Activated CD4-positive, alpha-beta T cell treated with anti-CD3 and anti-CD28 coated beads for 36 hours (primary cell): ENCODE measurements around the gene TDP1. TPM values are rescaled to one million over a fixed set of nuclear protein-coding genes. Genes with fewer than 3 reads are reported as not detected.

Experiments used
- ATAC-seq: fragments of 200-7000 bp; cut with Tn5 transposase; one replicate; pipeline ENCODE4 v1.10.0; 2021; ENCODE audit warnings: mild to moderate bottlenecking, moderate library complexity
- CTCF ChIA-PET: fragments of 350-600 bp; sonication (Branson Sonifier 250); formaldehyde crosslinking; loops from one replicate; lab custom pipeline; 2021; ENCODE audit warnings: antibody characterized with exemption; lab: Charles Lee
- POLR2A ChIA-PET: fragments of 350-600 bp; sonication (Branson Sonifier 250); formaldehyde crosslinking; loops from one replicate; lab custom pipeline; 2021; ENCODE audit warnings: antibody characterized with exemption, inconsistent platforms; lab: Charles Lee
- DNase-seq: peaks from one replicate; pipeline ENCODE4 v3.0.0-alpha.2; 2020
- H3K27ac Mint-ChIP-seq: one replicate; pipeline ENCODE4 v1.8.0; 2021; ENCODE audit warnings: mixed read lengths
- H3K27me3 Mint-ChIP-seq: one replicate; pipeline ENCODE4 v1.8.0; 2021; ENCODE audit warnings: mixed read lengths
- H3K36me3 Mint-ChIP-seq: one replicate; pipeline ENCODE4 v1.8.0; 2021; ENCODE audit warnings: low read depth, mixed read lengths
- H3K4me1 Mint-ChIP-seq: one replicate; pipeline ENCODE4 v1.8.0; 2021; ENCODE audit warnings: mixed read lengths
- H3K4me3 Mint-ChIP-seq: one replicate; pipeline ENCODE4 v1.8.0; 2021; ENCODE audit warnings: mild to moderate bottlenecking, moderate library complexity, mixed read lengths
- H3K9me3 Mint-ChIP-seq: one replicate; pipeline ENCODE4 v1.8.0; 2021; ENCODE audit warnings: low read depth, mixed read lengths
- intact Hi-C, 2 experiments: fragments of 100-400 bp; cut with DNase I in 1 of 2; cut with micrococcal nuclease in 1 of 2; formaldehyde crosslinking; loops; one replicate each; pipeline versions ENCODE4 v1.14.2 to v1.15.1; 2022 to 2024; cut with DNase I, micrococcal nuclease
- total RNA-seq, 2 experiments: library from RNA; stranded (reverse); gene quantifications; one replicate each; pipeline ENCODE4 v1.2.3, GENCODE V29; 2021

TDP1 gene
- 100 to 1,000 TPM; 101 to 108 TPM for total RNA-seq

- Mint-ChIP-seq H3K36me3 (peaks cover 36% of the 10 kb centered on the region), H3K27ac (peak within 1 kb of the TSS; percentile 96), H3K4me1 (peaks cover 49% of the 10 kb centered on the region), H3K4me3 (peak within 1 kb of the TSS; percentile 94), H3K9me3 (peaks cover 3% of the 10 kb centered on the region), H3K27me3 (no peaks in the 10 kb centered on the region)
- intact Hi-C loops = loop anchor here (1.0 to 10.0 kb wide), 18 partner anchors 106 to 1949 kb away; partner anchors contain the start of genes PSMC1 (in 2 of the 2), EML5 (in 1 of the 2), FOXN3 (in 1 of the 2) and GPR65 (in 1 of the 2)
- POLR2A ChIA-PET = interaction anchor here (0.5 to 1.0 kb wide), 6 partner anchors 49 to 1132 kb away, joined by 3 to 11 read pairs (median 3); partner anchors contain the start of gene TTC8
- CTCF ChIA-PET = interaction anchor here (1.3 to 8.5 kb wide), 4 partner anchors 16 to 302 kb away, joined by 3 to 53 read pairs (median 18); no protein-coding TSS in a partner anchor
- peak; percentile 98 for DNase-seq
- peak; percentile 70 for ATAC-seq
These were observed at the start of gene TDP1 for GRCh38 chr14:89955745-89956660. TDP1 (plus strand) TSS chr14:89955927; CDS start chr14:89963115, 7,188 bp downstream.

- ChIA-PET CTCF (interaction anchor here (0.7 to 1.9 kb wide), 2 partner anchors 9 to 242 kb away, joined by 4 to 7 read pairs; no protein-coding TSS in a partner anchor), POLR2A (no interaction called here)
- H3K27me3 Mint-ChIP-seq = peaks cover 20% of the 10 kb centered on the region
- H3K36me3 Mint-ChIP-seq = no peaks in the 10 kb centered on the region
- no peaks in the 10 kb centered on the region for H3K9me3 Mint-ChIP-seq
- intact Hi-C loops = no loop called here
- H3K4me1 Mint-ChIP-seq = peaks cover 19% of the 10 kb centered on the region
- H3K4me3 Mint-ChIP-seq = no peak overlapping the region
- no peak for ATAC-seq
- no peak for DNase-seq
- H3K27ac Mint-ChIP-seq = no peak overlapping the region
These were observed 49.7 kb upstream of the TDP1 start for GRCh38 chr14:89906000-89906399.

- ChIA-PET POLR2A (no interaction called here), CTCF (interaction anchor here (0.6 to 1.3 kb wide), 4 partner anchors 9 to 875 kb away, joined by 3 read pairs; no protein-coding TSS in a partner anchor)
- DNase-seq (no peak), ATAC-seq (no peak)
- Mint-ChIP-seq H3K27me3 (peaks cover 14% of the 10 kb centered on the region), H3K27ac (no peak overlapping the region), H3K4me1 (peaks cover 19% of the 10 kb centered on the region), H3K4me3 (no peak overlapping the region), H3K9me3 (no peaks in the 10 kb centered on the region), H3K36me3 (no peaks in the 10 kb centered on the region)
- intact Hi-C loops = no loop called here
These were observed 48.1 kb upstream of the TDP1 start for GRCh38 chr14:89907655-89908054.

GRCh38 chr14:89908712-89909450 lies 46.8 kb upstream of the TDP1 start:
- H3K9me3 Mint-ChIP-seq = no peaks in the 10 kb centered on the region
- no peak for ATAC-seq
- peaks cover 10% of the 10 kb centered on the region for H3K4me1 Mint-ChIP-seq
- ChIA-PET POLR2A (no interaction called here), CTCF (interaction anchor here (1.0 kb wide), 1 partner anchor 20 kb away, joined by 3 read pairs; no protein-coding TSS in a partner anchor)
- H3K36me3 Mint-ChIP-seq = no peaks in the 10 kb centered on the region
- H3K4me3 Mint-ChIP-seq = no peak overlapping the region
- peaks cover 14% of the 10 kb centered on the region for H3K27me3 Mint-ChIP-seq
- no peak for DNase-seq
- intact Hi-C loops = no loop called here
- H3K27ac Mint-ChIP-seq = no peak overlapping the region

- H3K4me1 Mint-ChIP-seq = peaks cover 5% of the 10 kb centered on the region
- ChIA-PET CTCF (interaction anchor here (1.0 kb wide), 1 partner anchor 19 kb away, joined by 3 read pairs; no protein-coding TSS in a partner anchor), POLR2A (no interaction called here)
- no peaks in the 10 kb centered on the region for H3K36me3 Mint-ChIP-seq
- H3K4me3 Mint-ChIP-seq = no peak overlapping the region
- H3K9me3 Mint-ChIP-seq = no peaks in the 10 kb centered on the region
- DNase-seq (no peak), ATAC-seq (no peak)
- peaks cover 12% of the 10 kb centered on the region for H3K27me3 Mint-ChIP-seq
- intact Hi-C loops = no loop called here
- H3K27ac Mint-ChIP-seq = no peak overlapping the region
These were observed 46.1 kb upstream of the TDP1 start for GRCh38 chr14:89909586-89909985.

GRCh38 chr14:89910691-89911009 lies 45.1 kb upstream of the TDP1 start:
- ChIA-PET CTCF (interaction anchor here (0.7 to 1.1 kb wide), 3 partner anchors 29 to 567 kb away, joined by 3 to 4 read pairs (median 3); no protein-coding TSS in a partner anchor), POLR2A (no interaction called here)
- no peak overlapping the region for H3K4me3 Mint-ChIP-seq
- no peaks in the 10 kb centered on the region for H3K9me3 Mint-ChIP-seq
- H3K4me1 Mint-ChIP-seq = peaks cover 4% of the 10 kb centered on the region
- no peak for ATAC-seq
- no peak overlapping the region for H3K27ac Mint-ChIP-seq
- DNase-seq = no peak
- H3K27me3 Mint-ChIP-seq = peaks cover 5% of the 10 kb centered on the region
- intact Hi-C loops = loop anchor here (10.0 kb wide), 4 partner anchors 136 to 1246 kb away; no protein-coding TSS in a partner anchor
- no peaks in the 10 kb centered on the region for H3K36me3 Mint-ChIP-seq

GRCh38 chr14:89911010-89911919 lies 44.5 kb upstream of the TDP1 start:
- POLR2A ChIA-PET = no interaction called here
- Mint-ChIP-seq H3K27me3 (peaks cover 5% of the 10 kb centered on the region), H3K4me3 (no peak overlapping the region), H3K36me3 (no peaks in the 10 kb centered on the region), H3K9me3 (no peaks in the 10 kb centered on the region), H3K4me1 (peaks cover 3% of the 10 kb centered on the region), H3K27ac (no peak overlapping the region)
- ATAC-seq (no peak), DNase-seq (no peak)
- CTCF ChIA-PET = interaction anchor here (0.6 to 1.1 kb wide), 5 partner anchors 28 to 885 kb away, joined by 3 to 4 read pairs (median 3); no protein-coding TSS in a partner anchor
- intact Hi-C loops = loop anchor here (10.0 kb wide), 4 partner anchors 136 to 1246 kb away; no protein-coding TSS in a partner anchor

GRCh38 chr14:89912221-89912620 lies 43.5 kb upstream of the TDP1 start:
- no peak for DNase-seq
- peaks cover 3% of the 10 kb centered on the region for H3K4me1 Mint-ChIP-seq
- CTCF ChIA-PET = interaction anchor here (0.6 kb wide), 2 partner anchors 185 to 886 kb away, joined by 3 read pairs; no protein-coding TSS in a partner anchor
- POLR2A ChIA-PET = no interaction called here
- H3K4me3 Mint-ChIP-seq = no peak overlapping the region
- intact Hi-C loops = loop anchor here (10.0 kb wide), 4 partner anchors 137 to 1247 kb away; no protein-coding TSS in a partner anchor
- no peak for ATAC-seq
- no peaks in the 10 kb centered on the region for H3K9me3 Mint-ChIP-seq
- H3K27me3 Mint-ChIP-seq = peaks cover 5% of the 10 kb centered on the region
- H3K27ac Mint-ChIP-seq = no peak overlapping the region
- no peaks in the 10 kb centered on the region for H3K36me3 Mint-ChIP-seq

- intact Hi-C loops = loop anchor here (10.0 kb wide), 4 partner anchors 138 to 1248 kb away; no protein-coding TSS in a partner anchor
- no peak for ATAC-seq
These were observed 43.0 kb upstream of the TDP1 start for GRCh38 chr14:89912667-89913211.

More at GRCh38 chr14:89912667-89913211, 43.0 kb upstream of the TDP1 start:
- ChIA-PET POLR2A (no interaction called here), CTCF (interaction anchor here (0.6 to 1.4 kb wide), 6 partner anchors 9 to 885 kb away, joined by 3 to 9 read pairs (median 4); no protein-coding TSS in a partner anchor)
- H3K9me3 Mint-ChIP-seq = no peaks in the 10 kb centered on the region
- no peak overlapping the region for H3K27ac Mint-ChIP-seq
- H3K27me3 Mint-ChIP-seq = peaks cover 5% of the 10 kb centered on the region
- peaks cover 3% of the 10 kb centered on the region for H3K4me1 Mint-ChIP-seq
- no peak overlapping the region for H3K4me3 Mint-ChIP-seq
- H3K36me3 Mint-ChIP-seq = no peaks in the 10 kb centered on the region
- no peak for DNase-seq
